ENCODE measurements around the gene STK4. TPM values are rescaled to one million over a fixed set of nuclear protein-coding genes. Genes with fewer than 3 reads are reported as not detected.

Gene STK4
- total RNA-seq, 2 donors from 2014 or later, result 17.8 to 23.6 TPM

- TF ChIP-seq CTCF (IDR thresholded peaks at IDR 0.05) (no peak), POLR2A (IDR thresholded peaks at IDR 0.05) (no peak)
- Histone ChIP-seq H3K4me1 (peaks cover 12% of the 10 kb centered on the region), H3K27me3 (no peaks in the 10 kb centered on the region), H3K27ac (no peak overlapping the region), H3K9me3 (no peaks in the 10 kb centered on the region), H3K36me3 (replicated peaks in 1 of 2; ENCODE audit: insufficient read depth in 1 of 2, low read depth in 2 of 2) (no peaks in the 10 kb centered on the region), H3K4me3 (no peak overlapping the region)
- WGBS, 2 donors, result 82 to 100% methylated on average over 1 of the region's 1 CpG
- DNase-seq (no peak), ATAC-seq (no peak)
- intact Hi-C loops (cut with DNase I), result loop anchor here (10.0 kb wide), 1 partner anchor 272 kb away; no protein-coding TSS in a partner anchor
These were observed 76.7 kb downstream of the STK4 start for GRCh38 chr20:45042978-45043377.

GRCh38 chr20:45044084-45044573 lies 77.8 kb downstream of the STK4 start:
- H3K27ac ChIP-seq, result no peak overlapping the region
- no peaks in the 10 kb centered on the region for H3K36me3 ChIP-seq (replicated peaks in 1 of 2; ENCODE audit: insufficient read depth in 1 of 2, low read depth in 2 of 2)
- H3K27me3 ChIP-seq, result no peaks in the 10 kb centered on the region
- DNase-seq, result peak; percentile 27 to 59 (median 42)
- TF ChIP-seq CTCF (IDR thresholded peaks at IDR 0.05) (peak; percentile 66 to 85 (median 83)), POLR2A (IDR thresholded peaks at IDR 0.05) (no peak)
- no peaks in the 10 kb centered on the region for H3K9me3 ChIP-seq
- 7 to 20% methylated on average over 5 of the region's 5 CpGs for WGBS, 2 donors
- peaks cover 12% of the 10 kb centered on the region for H3K4me1 ChIP-seq
- intact Hi-C loops (cut with DNase I), result loop anchor here (10.0 kb wide), 1 partner anchor 271 kb away; no protein-coding TSS in a partner anchor
- no peak overlapping the region for H3K4me3 ChIP-seq
- peak; percentile 79 for ATAC-seq

GRCh38 chr20:45044601-45045000 lies 78.3 kb downstream of the STK4 start:
- no peaks in the 10 kb centered on the region for H3K27me3 ChIP-seq
- no peak for ATAC-seq

GRCh38 chr20:45047581-45048119 lies 81.3 kb downstream of the STK4 start:
- intact Hi-C loops (cut with DNase I), result loop anchor here (10.0 kb wide), 1 partner anchor 267 kb away; no protein-coding TSS in a partner anchor
- Histone ChIP-seq H3K36me3 (replicated peaks in 1 of 2; ENCODE audit: insufficient read depth in 1 of 2, low read depth in 2 of 2) (no peaks in the 10 kb centered on the region), H3K4me1 (peaks cover 3% of the 10 kb centered on the region), H3K4me3 (no peak overlapping the region), H3K27me3 (no peaks in the 10 kb centered on the region), H3K27ac (no peak overlapping the region), H3K9me3 (no peaks in the 10 kb centered on the region)
- 73 to 74% methylated on average over 2 of the region's 2 CpGs for WGBS, 2 donors
- DNase-seq, result no peak
- TF ChIP-seq CTCF (IDR thresholded peaks at IDR 0.05) (no peak), POLR2A (IDR thresholded peaks at IDR 0.05) (no peak)
- ATAC-seq, result no peak

More at GRCh38 chr20:45044601-45045000, 78.3 kb downstream of the STK4 start:
- WGBS, 2 donors, result 78 to 86% methylated on average over 3 of the region's 3 CpGs
- intact Hi-C loops (cut with DNase I), result loop anchor here (10.0 kb wide), 1 partner anchor 270 kb away; no protein-coding TSS in a partner anchor
- DNase-seq, result no peak
- H3K27ac ChIP-seq, result no peak overlapping the region
- H3K4me3 ChIP-seq, result no peak overlapping the region
- H3K36me3 ChIP-seq (replicated peaks in 1 of 2; ENCODE audit: insufficient read depth in 1 of 2, low read depth in 2 of 2), result no peaks in the 10 kb centered on the region
- H3K9me3 ChIP-seq, result no peaks in the 10 kb centered on the region
- TF ChIP-seq CTCF (IDR thresholded peaks at IDR 0.05) (no peak), POLR2A (IDR thresholded peaks at IDR 0.05) (no peak)
- peaks cover 12% of the 10 kb centered on the region for H3K4me1 ChIP-seq

- Histone ChIP-seq H3K27me3 (no peaks in the 10 kb centered on the region), H3K9me3 (no peaks in the 10 kb centered on the region), H3K36me3 (replicated peaks in 1 of 2; ENCODE audit: insufficient read depth in 1 of 2, low read depth in 2 of 2) (no peaks in the 10 kb centered on the region), H3K4me3 (no peak overlapping the region), H3K4me1 (no peaks in the 10 kb centered on the region), H3K27ac (no peak overlapping the region)
- ATAC-seq (no peak), DNase-seq (no peak)
- 72 to 82% methylated on average over 3 of the region's 3 CpGs for WGBS, 2 donors
- intact Hi-C loops (cut with DNase I), result loop anchor here (10.0 kb wide), 1 partner anchor 265 kb away; no protein-coding TSS in a partner anchor
- TF ChIP-seq POLR2A (IDR thresholded peaks at IDR 0.05) (no peak), CTCF (IDR thresholded peaks at IDR 0.05) (no peak)
These were observed 83.1 kb downstream of the STK4 start for GRCh38 chr20:45049438-45049837.
